ENCODE data around the gene NPM3.

GRCh38 chr10:101760510-101760909 lies 22.7 kb downstream of the NPM3 start:
- no peak for TF ChIP-seq CTCF (IDR thresholded peaks at IDR 0.05; ENCODE audit: low read depth, low read length)
- TF ChIP-seq EZH2phosphoT487 (IDR thresholded peaks at IDR 0.05; ENCODE audit: low read depth) = no peak

All from OCI-LY3 (cell line).